Breast epithelium (tissue), 4 donors: ENCODE results near the gene EDN3. TPM values are rescaled to one million over a fixed set of nuclear protein-coding genes. Genes with fewer than 3 reads are reported as not detected.
A peak's percentile ranks its signal among the peaks of the same experiment; 100 is the strongest.

ENCODE experiments used
- DNase-seq, 2 donors: peaks; one replicate each; pipeline ENCODE4 v3.0.0-alpha.2; 2019; ENCODE audit warnings: low spot score in 2 of 2
- H3K27ac ChIP-seq, 2 donors: fragments of 200-600 bp; sonication (generic) in 1 of 2; one replicate each; pipeline ENCODE4 v1.5.1; 2016 to 2019; ENCODE audit warnings: mild to moderate bottlenecking in 1 of 2
- H3K27me3 ChIP-seq, 2 donors: fragments of 200-600 bp; sonication (generic) in 1 of 2; one replicate each; pipeline versions ENCODE4 v1.5.1 to v1.6.0; 2017 to 2019; ENCODE audit warnings: control low read depth in 1 of 2, mild to moderate bottlenecking in 1 of 2
- H3K36me3 ChIP-seq: fragments of 200-600 bp; one replicate; pipeline ENCODE4 v1.5.1; 2019
- H3K4me1 ChIP-seq, 2 donors: fragments of 200-600 bp; sonication (generic); one replicate each; pipeline ENCODE4 v1.5.1; 2016 to 2019; ENCODE audit warnings: control low read depth in 1 of 2
- H3K4me3 ChIP-seq, 3 donors: fragments of 200-600 bp; sonication (generic); 1 replicate in 2 of 3; 2 replicates in 1 of 3; pipeline ENCODE4 v1.5.1; 2016 to 2019; ENCODE audit warnings: mild to moderate bottlenecking in 3 of 3, moderate library complexity in 2 of 3
- H3K9me3 ChIP-seq, 2 donors: fragments of 200-600 bp; sonication (generic) in 1 of 2; one replicate each; pipeline ENCODE4 v1.5.1; 2016 to 2019; ENCODE audit warnings: control low read depth in 1 of 2
- CTCF ChIP-seq, 3 donors: fragments of 450-650 bp; IDR thresholded peaks; one replicate each; pipeline ENCODE4 v1.5.1; 2016 to 2017; ENCODE audit warnings: antibody characterized with exemption in 3 of 3, mild to moderate bottlenecking in 3 of 3, moderate library complexity in 3 of 3
- POLR2A ChIP-seq: fragments of 450-650 bp; IDR thresholded peaks from one replicate; pipeline ENCODE4 v1.6.1; 2016; ENCODE audit warnings: antibody characterized with exemption, mild to moderate bottlenecking, moderate library complexity
- POLR2AphosphoS5 ChIP-seq, 3 donors: sonication (generic); formaldehyde crosslinking; IDR thresholded peaks; one replicate each; pipeline ENCODE4 v1.6.1; 2017; ENCODE audit warnings: antibody characterized with exemption in 3 of 3
- intact Hi-C: fragments of 100-400 bp; cut with DNase I; formaldehyde crosslinking; loops from one replicate; pipeline ENCODE4 v1.15.1; 2023; ENCODE audit warnings: low total_unique reads
- total RNA-seq, 3 donors: library from RNA; depleted of rRNA; stranded (reverse); fragments of >200 nt; gene quantifications; one replicate each; pipeline ENCODE4 v1.1.0, GENCODE V29; 2016

Gene EDN3
- total RNA-seq, 3 donors from 2014 or later = 0.96 to 12.1 (median 6.9) TPM

GRCh38 chr20:59318201-59318790, 17.9 kb downstream of the EDN3 start:
- H3K4me3 ChIP-seq = no peak overlapping the region
- no peaks in the 10 kb centered on the region for H3K9me3 ChIP-seq
- H3K27me3 ChIP-seq = no peaks in the 10 kb centered on the region
- peak overlapping the region; percentile 15 to 61 for H3K27ac ChIP-seq
- no peaks in the 10 kb centered on the region for H3K36me3 ChIP-seq
- TF ChIP-seq POLR2A (no peak), POLR2AphosphoS5 (IDR thresholded peaks at IDR 0.05) (no peak), CTCF (IDR thresholded peaks at IDR 0.05) (no peak)
- H3K4me1 ChIP-seq = no peaks in the 10 kb centered on the region
- intact Hi-C loops = no loop called here
- DNase-seq = no peak

GRCh38 chr20:59318803-59319202, 18.4 kb downstream of the EDN3 start:
- intact Hi-C loops = no loop called here
- no peak for DNase-seq
- Histone ChIP-seq H3K9me3 (no peaks in the 10 kb centered on the region), H3K27ac (peak overlapping the region in 1 of 2 donors; percentile 61), H3K4me3 (no peak overlapping the region), H3K36me3 (no peaks in the 10 kb centered on the region), H3K4me1 (no peaks in the 10 kb centered on the region), H3K27me3 (no peaks in the 10 kb centered on the region)
- TF ChIP-seq CTCF (IDR thresholded peaks at IDR 0.05) = no peak

- intact Hi-C loops = no loop called here
- no peak overlapping the region for H3K27ac ChIP-seq
- TF ChIP-seq POLR2A (no peak), POLR2AphosphoS5 (IDR thresholded peaks at IDR 0.05) (no peak), CTCF (IDR thresholded peaks at IDR 0.05) (no peak)
- no peak overlapping the region for H3K4me3 ChIP-seq
- no peak for DNase-seq
- H3K27me3 ChIP-seq = no peaks in the 10 kb centered on the region
- no peaks in the 10 kb centered on the region for H3K9me3 ChIP-seq
- H3K4me1 ChIP-seq = no peaks in the 10 kb centered on the region
- no peaks in the 10 kb centered on the region for H3K36me3 ChIP-seq
Measured at GRCh38 chr20:59320426-59320825, 20.0 kb downstream of the EDN3 start.

GRCh38 chr20:59320854-59321647, 20.6 kb downstream of the EDN3 start:
- TF ChIP-seq POLR2AphosphoS5 (IDR thresholded peaks at IDR 0.05) (no peak), POLR2A (no peak), CTCF (IDR thresholded peaks at IDR 0.05) (no peak)

GRCh38 chr20:59322081-59322480, 21.7 kb downstream of the EDN3 start:
- intact Hi-C loops = no loop called here
- no peak for DNase-seq
- H3K36me3 ChIP-seq = no peaks in the 10 kb centered on the region
- no peak overlapping the region for H3K4me3 ChIP-seq
- no peaks in the 10 kb centered on the region for H3K9me3 ChIP-seq
- H3K27me3 ChIP-seq = no peaks in the 10 kb centered on the region
- TF ChIP-seq POLR2AphosphoS5 (IDR thresholded peaks at IDR 0.05) (no peak), CTCF (IDR thresholded peaks at IDR 0.05) (no peak), POLR2A (no peak)
- H3K4me1 ChIP-seq = no peaks in the 10 kb centered on the region
- no peak overlapping the region for H3K27ac ChIP-seq

More at GRCh38 chr20:59320854-59321647, 20.6 kb downstream of the EDN3 start:
- Histone ChIP-seq H3K4me3 (no peak overlapping the region), H3K27me3 (no peaks in the 10 kb centered on the region), H3K27ac (no peak overlapping the region), H3K9me3 (no peaks in the 10 kb centered on the region), H3K36me3 (no peaks in the 10 kb centered on the region), H3K4me1 (no peaks in the 10 kb centered on the region)
- intact Hi-C loops = no loop called here
- no peak for DNase-seq
